GM19025 (cell line): Measurements from ENCODE around the gene CRYZ.
"Not testable (repeated sequence)": the region's sequence is repeated elsewhere in the genome, so short reads cannot be mapped to it uniquely, and the experiment has no call there.

Source experiments
- ATAC-seq: cut with Tn5 transposase; IDR thresholded peaks from one replicate; pipeline ENCODE4 v1.9.1; 2021; ENCODE audit warnings: mild to moderate bottlenecking, low read depth, moderate library complexity; ENCODE audit not compliant: unreplicated experiment

CRYZ gene

GRCh38 chr1:74732960-74733603, at the start of gene CRYZ, which contains the start of gene TYW3:
Gene CRYZ (minus strand): TSS chr1:74733050. CDS start chr1:74724821, 8,229 bp downstream.
Gene TYW3 (plus strand): TSS chr1:74733152. CDS start chr1:74733245, 93 bp downstream.
- peak; percentile 53 for ATAC-seq

GRCh38 chr1:74780594-74780993, 47.7 kb upstream of the CRYZ start:
- ATAC-seq, result no peak

- ATAC-seq, result no peak
These were observed 46.9 kb upstream of the CRYZ start for GRCh38 chr1:74779750-74780149.

- no peak for ATAC-seq
These were observed 44.7 kb upstream of the CRYZ start for GRCh38 chr1:74777525-74777924.

GRCh38 chr1:74775735-74776134, 42.9 kb upstream of the CRYZ start:
- ATAC-seq, result no peak

GRCh38 chr1:74773582-74773981, 40.7 kb upstream of the CRYZ start:
- no peak for ATAC-seq

GRCh38 chr1:74772945-74773344, 40.1 kb upstream of the CRYZ start:
- ATAC-seq, result no peak

GRCh38 chr1:74771913-74772515, 39.2 kb upstream of the CRYZ start:
- peak; percentile 56 for ATAC-seq

- ATAC-seq, result no peak
These were observed 34.6 kb upstream of the CRYZ start for GRCh38 chr1:74767490-74767889.

- ATAC-seq, result no peak
These were observed 33.7 kb upstream of the CRYZ start for GRCh38 chr1:74766579-74766978.

- ATAC-seq, result no peak
These were observed 31.0 kb upstream of the CRYZ start for GRCh38 chr1:74763807-74764206.

- ATAC-seq, result not testable (repeated sequence)
These were observed 23.8 kb upstream of the CRYZ start for GRCh38 chr1:74756650-74757049.

GRCh38 chr1:74755475-74755874, 22.6 kb upstream of the CRYZ start:
- no peak for ATAC-seq

GRCh38 chr1:74753104-74753503, 20.3 kb upstream of the CRYZ start:
- no peak for ATAC-seq

- peak; percentile 98 for ATAC-seq
These were observed 16.1 kb upstream of the CRYZ start for GRCh38 chr1:74748960-74749359.

- ATAC-seq, result not testable (repeated sequence)
These were observed 12.4 kb upstream of the CRYZ start for GRCh38 chr1:74745247-74745646.

- ATAC-seq, result not testable (repeated sequence)
These were observed 7.6 kb upstream of the CRYZ start for GRCh38 chr1:74740307-74740980.

- ATAC-seq, result no peak
These were observed 4.5 kb upstream of the CRYZ start for GRCh38 chr1:74737333-74737732.

GRCh38 chr1:74733604-74734484, 994 bp upstream of the CRYZ start:
- peak; percentile 30 for ATAC-seq

- peak; percentile 29 for ATAC-seq
These were observed 541 bp downstream of the CRYZ start for GRCh38 chr1:74732071-74732946.
